ENCODE measurements around the gene TMUB2.

Gene TMUB2

GRCh38 chr17:44203731-44204440 is 17.1 kb downstream of the TMUB2 start:
- peak; percentile 64 for DNase-seq (ENCODE audit: low spot score)

- no peak for DNase-seq (ENCODE audit: low spot score)
These were observed 17.7 kb downstream of the TMUB2 start for GRCh38 chr17:44204441-44204882.

GRCh38 chr17:44205962-44206824 is 19.4 kb downstream of the TMUB2 start:
- DNase-seq (ENCODE audit: low spot score): no peak

GRCh38 chr17:44206825-44207155 is 20.0 kb downstream of the TMUB2 start:
- DNase-seq (ENCODE audit: low spot score): no peak

GRCh38 chr17:44207319-44207718 is 20.5 kb downstream of the TMUB2 start:
- no peak for DNase-seq (ENCODE audit: low spot score)

GRCh38 chr17:44207743-44208142 is 21.0 kb downstream of the TMUB2 start:
- DNase-seq (ENCODE audit: low spot score): no peak

- no peak for DNase-seq (ENCODE audit: low spot score)
These were observed 23.1 kb downstream of the TMUB2 start for GRCh38 chr17:44209786-44210341.

GRCh38 chr17:44210342-44211192 is 23.8 kb downstream of the TMUB2 start:
- peak; percentile 91 for DNase-seq (ENCODE audit: low spot score)

- DNase-seq (ENCODE audit: low spot score): no peak
These were observed 24.8 kb downstream of the TMUB2 start for GRCh38 chr17:44211281-44212265.

- DNase-seq (ENCODE audit: low spot score): no peak
These were observed 26.0 kb downstream of the TMUB2 start for GRCh38 chr17:44212507-44213402.

GRCh38 chr17:44213403-44214229 is 26.8 kb downstream of the TMUB2 start:
- DNase-seq (ENCODE audit: low spot score): no peak

GRCh38 chr17:44214230-44214494 is 27.4 kb downstream of the TMUB2 start:
- no peak for DNase-seq (ENCODE audit: low spot score)

- DNase-seq (ENCODE audit: low spot score): no peak
These were observed 28.1 kb downstream of the TMUB2 start for GRCh38 chr17:44214896-44215295.

- no peak for DNase-seq (ENCODE audit: low spot score)
These were observed 29.4 kb downstream of the TMUB2 start for GRCh38 chr17:44216173-44216572.

GRCh38 chr17:44216694-44217093 is 29.9 kb downstream of the TMUB2 start:
- no peak for DNase-seq (ENCODE audit: low spot score)

GRCh38 chr17:44217738-44218343 is 31.1 kb downstream of the TMUB2 start:
- no peak for DNase-seq (ENCODE audit: low spot score)

GRCh38 chr17:44218344-44219107 is 31.8 kb downstream of the TMUB2 start:
- peak; percentile 76 for DNase-seq (ENCODE audit: low spot score)

GRCh38 chr17:44219108-44219615 is 32.4 kb downstream of the TMUB2 start:
- DNase-seq (ENCODE audit: low spot score): no peak
